ENCODE results near the gene PSME4.

The PSME4 gene

DNA sequence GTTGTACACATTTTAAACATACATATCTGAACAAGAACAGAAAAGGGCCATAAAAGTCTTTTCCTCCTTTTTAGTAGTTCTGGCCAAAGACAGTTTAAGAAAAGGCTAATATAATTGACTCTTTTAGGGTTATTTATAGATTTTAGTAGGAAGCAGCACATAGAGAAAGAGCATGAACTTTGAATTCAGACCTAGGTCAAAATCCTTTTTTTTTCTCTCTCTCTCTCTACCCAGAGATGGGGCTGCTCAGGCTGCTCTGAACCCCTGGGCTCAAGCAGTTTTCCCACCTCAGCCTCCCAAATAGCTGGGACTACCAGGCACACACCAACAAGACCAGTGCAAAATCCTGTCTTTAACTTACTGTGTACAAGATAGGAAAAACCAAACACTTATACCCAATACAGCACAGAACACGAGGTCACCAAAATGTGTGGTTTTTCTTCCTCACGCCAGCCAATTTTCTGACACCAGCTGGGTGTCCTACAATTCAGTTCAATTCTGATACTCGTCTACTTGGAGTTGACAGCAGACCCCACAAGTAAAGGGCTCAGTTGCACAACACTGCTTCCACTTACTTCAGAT is 151.8 kb downstream of the PSME4 start:
- TF ChIP-seq GATA3 (IDR thresholded peaks at IDR 0.05; ENCODE audit: low read depth, low read length) = no peak
- TF ChIP-seq GATA2 (IDR thresholded peaks at IDR 0.05; ENCODE audit: low read depth, low read length) = no peak
